ENCODE measurements around the gene SLC25A26.

DNA sequence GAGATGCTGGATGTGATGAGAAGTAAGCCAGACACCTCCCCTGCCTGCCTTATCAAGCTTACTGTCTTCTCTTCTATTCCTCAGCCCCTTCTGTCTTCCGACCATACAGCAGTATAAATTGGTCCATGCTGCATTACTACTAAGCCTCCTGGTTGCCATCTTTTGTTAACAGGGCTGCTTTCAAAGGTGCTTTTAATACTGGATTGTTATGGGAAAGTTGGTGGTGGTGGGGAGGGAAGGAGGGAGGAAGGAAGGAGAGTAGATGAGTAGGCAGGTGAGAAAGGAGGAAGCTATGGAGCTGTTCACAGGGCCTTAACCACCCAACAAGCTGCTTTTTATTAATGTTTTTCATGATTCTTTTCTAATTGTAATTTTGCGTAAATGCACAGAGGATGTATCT is 114.9 kb downstream of the SLC25A26 start:
- TF ChIP-seq POLR2AphosphoS5 (IDR thresholded peaks at IDR 0.05) (no peak), CTCF (IDR thresholded peaks at IDR 0.05) (no peak), POLR2A (IDR thresholded peaks at IDR 0.05) (no peak)
